ENCODE measurements around the gene NGB. TPM values are rescaled to one million over a fixed set of nuclear protein-coding genes. Genes with fewer than 3 reads are reported as not detected.

NGB gene
- total RNA-seq, 2 donors from 2014 or later = 1.5 TPM; not detected in 1

DNA sequence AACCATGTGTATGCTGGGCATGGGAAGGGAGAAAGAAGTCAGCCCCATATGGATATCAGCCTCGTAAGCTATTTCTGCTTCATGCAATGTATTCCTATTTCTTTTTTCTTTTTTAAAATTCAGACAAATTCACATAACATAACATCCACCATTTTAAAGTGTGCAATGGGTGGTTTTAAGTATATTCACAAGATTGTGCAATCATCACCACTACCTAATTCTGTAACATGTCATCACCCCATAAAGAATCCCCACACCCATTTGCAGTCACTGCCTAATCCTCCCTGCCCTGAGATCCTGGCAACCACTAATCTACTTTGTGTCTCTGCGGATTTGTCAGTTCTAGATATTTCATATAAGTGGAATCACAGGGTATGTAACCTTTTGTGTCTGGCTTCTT lies 40.2 kb upstream of the NGB start:
- Histone ChIP-seq H3K4me3 (no peak overlapping the region), H3K4me1 (peaks cover 6% of the 10 kb centered on the region), H3K36me3 (no peaks in the 10 kb centered on the region), H3K9me3 (no peaks in the 10 kb centered on the region), H3K9ac (ENCODE audit: low read depth in 2 of 2, low read length in 2 of 2) (no peak overlapping the region), H3K27me3 (no peaks in the 10 kb centered on the region), H3K27ac (no peak overlapping the region)
- intact Hi-C loops (cut with DNase I) = no loop called here
- TF ChIP-seq, protein P1, sequence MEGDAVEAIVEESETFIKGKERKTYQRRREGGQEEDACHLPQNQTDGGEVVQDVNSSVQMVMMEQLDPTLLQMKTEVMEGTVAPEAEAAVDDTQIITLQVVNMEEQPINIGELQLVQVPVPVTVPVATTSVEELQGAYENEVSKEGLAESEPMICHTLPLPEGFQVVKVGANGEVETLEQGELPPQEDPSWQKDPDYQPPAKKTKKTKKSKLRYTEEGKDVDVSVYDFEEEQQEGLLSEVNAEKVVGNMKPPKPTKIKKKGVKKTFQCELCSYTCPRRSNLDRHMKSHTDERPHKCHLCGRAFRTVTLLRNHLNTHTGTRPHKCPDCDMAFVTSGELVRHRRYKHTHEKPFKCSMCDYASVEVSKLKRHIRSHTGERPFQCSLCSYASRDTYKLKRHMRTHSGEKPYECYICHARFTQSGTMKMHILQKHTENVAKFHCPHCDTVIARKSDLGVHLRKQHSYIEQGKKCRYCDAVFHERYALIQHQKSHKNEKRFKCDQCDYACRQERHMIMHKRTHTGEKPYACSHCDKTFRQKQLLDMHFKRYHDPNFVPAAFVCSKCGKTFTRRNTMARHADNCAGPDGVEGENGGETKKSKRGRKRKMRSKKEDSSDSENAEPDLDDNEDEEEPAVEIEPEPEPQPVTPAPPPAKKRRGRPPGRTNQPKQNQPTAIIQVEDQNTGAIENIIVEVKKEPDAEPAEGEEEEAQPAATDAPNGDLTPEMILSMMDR (IDR thresholded peaks at IDR 0.05) = no peak
- DNase-seq = no peak

DNA sequence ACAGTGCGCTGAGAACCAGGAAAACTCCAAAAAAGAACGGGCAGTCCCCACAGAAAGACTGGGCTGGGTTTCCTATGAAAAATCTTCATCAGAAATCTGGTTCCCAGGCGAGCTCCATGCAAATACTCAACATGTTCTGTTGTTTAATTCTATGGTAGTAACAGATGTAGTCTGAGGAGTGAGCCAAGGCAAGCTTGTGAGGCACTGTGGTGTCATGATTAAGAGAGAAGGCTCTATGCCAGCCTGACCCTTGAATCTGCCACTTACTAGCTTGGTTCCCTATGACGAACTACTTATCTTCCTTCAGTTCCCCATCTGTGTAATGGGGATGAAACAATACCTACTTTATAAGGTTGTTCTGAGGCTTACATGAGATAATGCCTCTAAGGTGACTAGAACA lies 39.0 kb upstream of the NGB start:
- Histone ChIP-seq H3K9ac (ENCODE audit: low read depth in 2 of 2, low read length in 2 of 2) (no peak overlapping the region), H3K27me3 (no peaks in the 10 kb centered on the region), H3K4me1 (peaks cover 6% of the 10 kb centered on the region), H3K36me3 (no peaks in the 10 kb centered on the region), H3K4me3 (no peak overlapping the region), H3K9me3 (no peaks in the 10 kb centered on the region), H3K27ac (no peak overlapping the region)
- TF ChIP-seq, protein P1 (IDR thresholded peaks at IDR 0.05) = no peak
- intact Hi-C loops (cut with DNase I) = no loop called here
- DNase-seq = no peak

DNA sequence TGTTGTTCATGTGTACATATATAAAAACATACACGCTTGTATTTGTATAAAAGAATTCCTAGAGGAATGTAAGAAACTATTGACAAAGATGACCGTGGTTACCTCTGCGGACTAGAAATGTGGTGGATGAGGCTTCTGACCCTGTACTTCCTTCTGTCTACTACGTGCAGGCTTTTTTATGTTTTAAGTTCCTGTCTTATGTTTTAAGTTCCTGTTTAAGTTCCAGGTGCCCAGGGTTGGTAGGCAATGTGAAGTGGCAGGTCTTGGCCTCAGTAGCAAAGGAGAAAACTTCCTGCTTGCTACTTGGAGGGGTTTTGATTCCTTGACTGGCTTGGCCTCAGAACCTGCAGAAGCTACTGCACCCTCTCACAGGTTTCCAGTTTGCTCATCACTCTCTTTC lies 38.1 kb upstream of the NGB start:
- TF ChIP-seq, protein P1 (IDR thresholded peaks at IDR 0.05) = no peak
- Histone ChIP-seq H3K27ac (no peak overlapping the region), H3K36me3 (no peaks in the 10 kb centered on the region), H3K4me1 (peaks cover 1% of the 10 kb centered on the region), H3K9me3 (no peaks in the 10 kb centered on the region), H3K9ac (ENCODE audit: low read depth in 2 of 2, low read length in 2 of 2) (no peak overlapping the region), H3K4me3 (no peak overlapping the region), H3K27me3 (no peaks in the 10 kb centered on the region)
- intact Hi-C loops (cut with DNase I) = no loop called here
- no peak for DNase-seq

DNA sequence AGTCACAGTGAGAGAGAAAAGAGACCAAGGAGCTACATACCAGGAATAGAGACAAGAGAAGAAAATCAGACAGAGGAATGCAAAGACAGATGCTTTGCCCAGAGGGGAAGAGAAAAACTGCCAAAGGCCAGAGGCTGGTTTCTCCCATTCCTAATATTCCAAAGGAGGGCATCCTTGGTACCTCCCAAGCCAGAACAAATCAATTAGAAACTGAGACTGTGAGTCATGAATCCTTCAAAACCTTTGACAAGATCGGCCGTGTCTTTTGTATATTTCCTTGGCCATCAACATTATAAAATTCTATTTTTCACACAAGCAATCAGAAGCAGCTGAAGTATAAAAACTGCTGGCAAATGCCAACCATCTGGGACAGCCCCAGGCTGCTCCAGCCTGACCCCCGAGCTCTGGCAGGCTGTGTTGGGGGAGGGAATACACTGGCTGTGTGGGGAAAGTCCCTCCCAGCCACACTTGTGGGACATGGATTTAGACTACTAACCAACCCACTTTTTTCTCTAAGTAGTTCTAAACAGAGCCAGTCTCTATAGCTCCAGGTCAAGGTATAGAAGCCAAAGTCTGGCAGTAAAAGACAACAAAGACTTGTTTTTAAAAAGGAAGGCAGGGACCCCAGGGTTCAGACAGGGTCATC lies 36.0 kb upstream of the NGB start:
- Histone ChIP-seq H3K9me3 (no peaks in the 10 kb centered on the region), H3K36me3 (no peaks in the 10 kb centered on the region), H3K27me3 (no peaks in the 10 kb centered on the region), H3K9ac (ENCODE audit: low read depth in 2 of 2, low read length in 2 of 2) (no peak overlapping the region), H3K4me3 (no peak overlapping the region), H3K4me1 (no peaks in the 10 kb centered on the region), H3K27ac (no peak overlapping the region)
- TF ChIP-seq, protein P1 (IDR thresholded peaks at IDR 0.05) = no peak
- intact Hi-C loops (cut with DNase I) = no loop called here
- no peak for DNase-seq

DNA sequence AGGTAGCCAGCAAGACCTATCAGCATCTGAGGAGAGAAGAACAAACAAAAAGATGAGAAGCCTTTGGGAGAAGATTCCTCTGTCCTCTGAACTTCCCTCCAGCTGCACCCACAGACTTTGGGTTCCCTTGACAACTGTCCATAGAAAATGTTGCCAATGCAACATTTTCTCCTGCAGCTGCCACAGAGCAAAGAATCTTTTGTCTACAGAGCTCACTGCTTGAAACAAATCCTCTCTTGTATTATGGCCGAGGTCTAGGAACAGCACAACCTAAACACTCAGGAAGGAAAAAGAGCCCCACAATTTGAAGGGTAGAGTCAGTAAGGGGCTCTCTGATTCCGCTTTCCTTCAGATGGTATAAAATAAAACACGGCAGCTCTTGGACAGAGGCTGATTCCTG lies 35.4 kb upstream of the NGB start:
- Histone ChIP-seq H3K27ac (no peak overlapping the region), H3K4me1 (no peaks in the 10 kb centered on the region), H3K4me3 (no peak overlapping the region), H3K9me3 (no peaks in the 10 kb centered on the region), H3K36me3 (no peaks in the 10 kb centered on the region), H3K27me3 (no peaks in the 10 kb centered on the region), H3K9ac (ENCODE audit: low read depth in 2 of 2, low read length in 2 of 2) (no peak overlapping the region)
- intact Hi-C loops (cut with DNase I) = no loop called here
- TF ChIP-seq, protein P1 (IDR thresholded peaks at IDR 0.05) = no peak
- DNase-seq = no peak

All from colonic mucosa (tissue), 4 donors.